T-helper 1 cell treated with Interleukin-12 subunit alpha and Interleukin-12 subunit beta and Interleukin-4 antibody, amounts not matched to agents 30 μg/mL and 1 μg/mL, for 36 hours (primary cell): ENCODE data around the gene ST3GAL3.

Source experiments
- H3K27ac Mint-ChIP-seq: one replicate; pipeline ENCODE4 v1.8.0; 2021; ENCODE audit warnings: mild to moderate bottlenecking, mixed read lengths
- H3K27me3 Mint-ChIP-seq: one replicate; pipeline ENCODE4 v1.8.0; 2021; ENCODE audit warnings: low read depth, mixed read lengths
- H3K36me3 Mint-ChIP-seq: one replicate; pipeline ENCODE4 v1.8.0; 2021; ENCODE audit warnings: low read depth, mixed read lengths
- H3K4me1 Mint-ChIP-seq: one replicate; pipeline ENCODE4 v1.8.0; 2021; ENCODE audit warnings: low read depth, mixed read lengths
- H3K4me3 Mint-ChIP-seq: one replicate; pipeline ENCODE4 v1.8.0; 2021; ENCODE audit warnings: mild to moderate bottlenecking, moderate library complexity, mixed read lengths
- H3K9me3 Mint-ChIP-seq: one replicate; pipeline ENCODE4 v1.8.0; 2021; ENCODE audit warnings: mixed read lengths

The ST3GAL3 gene

GRCh38 chr1:43844114-43844513 lies 136.8 kb downstream of the ST3GAL3 start:
- H3K4me1 Mint-ChIP-seq, result peaks cover 9% of the 10 kb centered on the region
- H3K27me3 Mint-ChIP-seq, result no peaks in the 10 kb centered on the region
- peaks cover 10% of the 10 kb centered on the region for H3K9me3 Mint-ChIP-seq
- peaks cover 19% of the 10 kb centered on the region for H3K36me3 Mint-ChIP-seq
- no peak overlapping the region for H3K4me3 Mint-ChIP-seq
- no peak overlapping the region for H3K27ac Mint-ChIP-seq

GRCh38 chr1:43847290-43847689 lies 140.0 kb downstream of the ST3GAL3 start:
- H3K36me3 Mint-ChIP-seq, result peaks cover 9% of the 10 kb centered on the region
- H3K9me3 Mint-ChIP-seq, result peaks cover 5% of the 10 kb centered on the region
- no peak overlapping the region for H3K4me3 Mint-ChIP-seq
- no peaks in the 10 kb centered on the region for H3K27me3 Mint-ChIP-seq
- no peak overlapping the region for H3K27ac Mint-ChIP-seq
- peaks cover 3% of the 10 kb centered on the region for H3K4me1 Mint-ChIP-seq

DNA sequence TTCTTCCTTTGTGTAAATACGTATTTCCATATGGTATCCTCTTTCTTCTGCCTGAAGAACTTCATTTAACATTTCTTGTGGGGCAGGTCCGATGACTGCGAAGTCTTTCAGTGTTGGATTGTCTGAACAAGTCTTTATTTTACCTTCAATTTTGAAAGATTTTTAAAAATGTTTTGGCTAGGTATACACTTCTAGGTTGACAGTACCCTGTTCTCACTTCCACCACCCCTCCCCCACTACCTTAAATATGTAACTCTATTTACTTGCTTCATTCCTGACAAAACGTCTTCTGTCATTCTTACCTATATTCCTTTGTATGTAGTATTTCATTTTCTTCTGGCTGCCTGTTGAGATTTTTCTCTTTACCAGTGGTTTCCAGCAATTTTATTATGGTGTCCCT lies 140.5 kb downstream of the ST3GAL3 start:
- peaks cover 6% of the 10 kb centered on the region for H3K36me3 Mint-ChIP-seq
- peaks cover 3% of the 10 kb centered on the region for H3K4me1 Mint-ChIP-seq
- H3K27me3 Mint-ChIP-seq, result no peaks in the 10 kb centered on the region
- peaks cover 3% of the 10 kb centered on the region for H3K9me3 Mint-ChIP-seq
- H3K4me3 Mint-ChIP-seq, result no peak overlapping the region
- H3K27ac Mint-ChIP-seq, result no peak overlapping the region

- H3K4me1 Mint-ChIP-seq, result peaks cover 3% of the 10 kb centered on the region
- no peak overlapping the region for H3K27ac Mint-ChIP-seq
- H3K9me3 Mint-ChIP-seq, result no peaks in the 10 kb centered on the region
- no peaks in the 10 kb centered on the region for H3K36me3 Mint-ChIP-seq
- no peaks in the 10 kb centered on the region for H3K27me3 Mint-ChIP-seq
- no peak overlapping the region for H3K4me3 Mint-ChIP-seq
These were observed 142.3 kb downstream of the ST3GAL3 start for GRCh38 chr1:43849670-43850069.

- Mint-ChIP-seq H3K36me3 (peaks cover 3% of the 10 kb centered on the region), H3K4me3 (no peak overlapping the region), H3K27ac (no peak overlapping the region), H3K4me1 (peaks cover 3% of the 10 kb centered on the region), H3K27me3 (no peaks in the 10 kb centered on the region), H3K9me3 (no peaks in the 10 kb centered on the region)
These were observed 143.4 kb downstream of the ST3GAL3 start for GRCh38 chr1:43850591-43851233.

DNA sequence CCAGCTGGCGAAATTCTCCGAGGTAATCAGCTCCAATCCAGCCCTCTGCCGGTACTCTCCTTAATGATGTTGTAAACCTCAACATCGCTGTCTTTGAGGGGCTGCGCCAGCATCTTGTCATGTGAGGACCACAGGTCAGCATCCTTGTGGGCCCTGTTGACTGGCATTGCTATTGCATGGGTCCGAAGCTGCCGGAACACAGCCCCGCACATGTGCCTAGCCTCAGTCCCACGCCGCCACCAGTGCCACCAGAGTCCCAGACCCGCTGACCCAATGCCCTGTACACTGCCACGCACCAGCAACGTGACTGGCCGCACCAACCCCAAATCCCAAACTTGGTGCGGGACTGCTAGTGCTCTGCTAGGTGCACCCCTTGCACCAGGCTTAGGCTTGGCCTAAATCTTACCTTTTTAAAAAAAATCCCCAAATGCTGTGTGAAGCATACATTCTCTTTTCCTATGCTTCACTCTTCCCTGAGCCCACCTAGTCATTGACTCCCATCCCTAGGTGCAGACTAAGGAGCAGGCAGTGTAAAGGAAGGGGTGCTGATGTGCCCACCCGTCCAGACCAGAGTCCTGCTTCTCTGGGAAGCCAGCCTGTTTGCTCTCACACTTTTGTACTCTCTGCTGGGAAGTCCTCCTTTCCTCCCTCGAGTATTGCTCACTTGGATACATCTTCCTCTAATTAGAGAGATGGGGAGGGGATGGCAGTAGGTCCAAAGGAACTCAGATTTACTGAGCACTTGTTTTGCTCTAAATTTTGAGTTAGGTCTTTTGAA lies 144.4 kb downstream of the ST3GAL3 start:
- peaks cover 3% of the 10 kb centered on the region for H3K4me1 Mint-ChIP-seq

GRCh38 chr1:43853161-43853921 lies 146.0 kb downstream of the ST3GAL3 start:
- Mint-ChIP-seq H3K27ac (no peak overlapping the region), H3K4me3 (no peak overlapping the region)

More for the DNA sequence above, 144.4 kb downstream of the ST3GAL3 start:
- H3K9me3 Mint-ChIP-seq, result no peaks in the 10 kb centered on the region
- H3K36me3 Mint-ChIP-seq, result peaks cover 6% of the 10 kb centered on the region
- H3K27ac Mint-ChIP-seq, result no peak overlapping the region
- H3K27me3 Mint-ChIP-seq, result no peaks in the 10 kb centered on the region
- H3K4me3 Mint-ChIP-seq, result no peak overlapping the region

GRCh38 chr1:43854473-43854872 lies 147.1 kb downstream of the ST3GAL3 start:
- Mint-ChIP-seq H3K4me1 (no peaks in the 10 kb centered on the region), H3K4me3 (no peak overlapping the region), H3K36me3 (peaks cover 7% of the 10 kb centered on the region), H3K27ac (no peak overlapping the region), H3K27me3 (no peaks in the 10 kb centered on the region), H3K9me3 (no peaks in the 10 kb centered on the region)

More at GRCh38 chr1:43853161-43853921, 146.0 kb downstream of the ST3GAL3 start:
- no peaks in the 10 kb centered on the region for H3K27me3 Mint-ChIP-seq
- peaks cover 7% of the 10 kb centered on the region for H3K36me3 Mint-ChIP-seq
- no peaks in the 10 kb centered on the region for H3K4me1 Mint-ChIP-seq
- no peaks in the 10 kb centered on the region for H3K9me3 Mint-ChIP-seq

DNA sequence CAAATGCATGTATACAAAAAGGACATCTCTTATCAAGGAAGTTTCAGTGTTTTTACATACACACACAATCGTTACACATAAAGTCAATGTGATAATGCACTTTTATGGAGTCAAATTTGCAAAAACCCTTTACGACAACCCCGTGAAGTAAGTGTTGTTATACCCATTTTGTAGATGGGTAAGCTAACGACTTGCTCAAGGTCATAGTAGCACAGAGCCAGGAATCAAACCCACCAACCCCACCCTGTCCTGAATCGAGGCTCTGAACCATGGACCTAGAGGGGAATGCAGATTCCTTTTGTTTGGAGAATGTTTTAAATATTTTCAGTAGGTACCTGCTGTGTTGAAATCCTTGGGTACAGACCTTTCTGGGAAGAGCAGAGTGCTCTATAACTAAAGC lies 148.9 kb downstream of the ST3GAL3 start:
- Mint-ChIP-seq H3K27ac (no peak overlapping the region), H3K9me3 (no peaks in the 10 kb centered on the region), H3K27me3 (no peaks in the 10 kb centered on the region), H3K36me3 (peaks cover 7% of the 10 kb centered on the region), H3K4me1 (no peaks in the 10 kb centered on the region), H3K4me3 (no peak overlapping the region)

DNA sequence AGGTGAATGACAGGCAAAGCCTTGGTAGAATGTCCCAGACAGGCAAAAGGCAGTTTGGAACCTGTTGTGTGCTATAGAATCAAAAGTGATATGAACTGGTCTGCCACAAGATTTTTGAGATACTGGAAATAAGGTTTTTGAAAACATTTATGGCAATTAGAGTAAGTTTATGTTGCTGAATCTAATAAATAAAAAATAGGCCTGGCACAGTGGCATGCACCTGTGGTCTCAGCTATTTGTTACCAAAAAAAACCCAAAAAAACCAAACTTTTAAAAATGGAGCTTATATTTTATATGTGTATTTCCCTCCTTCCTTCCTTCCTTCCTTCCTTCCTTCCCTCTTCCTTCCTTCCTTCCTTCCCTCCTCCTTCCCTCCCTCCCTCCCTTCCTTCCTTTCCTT lies 149.8 kb downstream of the ST3GAL3 start:
- no peaks in the 10 kb centered on the region for H3K27me3 Mint-ChIP-seq
- peaks cover 7% of the 10 kb centered on the region for H3K36me3 Mint-ChIP-seq
- H3K4me1 Mint-ChIP-seq, result no peaks in the 10 kb centered on the region
- no peaks in the 10 kb centered on the region for H3K9me3 Mint-ChIP-seq
- no peak overlapping the region for H3K4me3 Mint-ChIP-seq
- no peak overlapping the region for H3K27ac Mint-ChIP-seq

- Mint-ChIP-seq H3K36me3 (peaks cover 7% of the 10 kb centered on the region), H3K9me3 (no peaks in the 10 kb centered on the region), H3K27ac (no peak overlapping the region), H3K4me3 (no peak overlapping the region), H3K4me1 (no peaks in the 10 kb centered on the region), H3K27me3 (no peaks in the 10 kb centered on the region)
These were observed 151.0 kb downstream of the ST3GAL3 start for GRCh38 chr1:43858324-43858723.

DNA sequence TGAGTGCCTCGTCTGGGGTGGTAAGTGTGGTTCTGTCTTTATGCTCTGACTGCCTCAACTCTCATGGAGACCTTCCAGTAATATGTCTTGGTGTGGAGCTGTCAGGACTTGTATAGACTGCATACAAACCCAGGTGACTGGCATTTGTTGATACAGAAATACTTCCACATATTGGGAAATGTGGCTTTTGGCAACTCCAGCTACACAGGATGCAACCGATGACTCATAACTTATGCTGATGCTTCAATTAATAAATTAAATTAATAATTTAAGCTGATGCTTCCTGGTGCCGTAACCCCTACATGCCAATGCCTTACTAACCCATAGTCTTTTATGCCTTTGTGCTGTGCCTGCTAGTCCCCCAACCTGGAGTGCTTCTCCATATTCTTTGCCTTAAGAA lies 154.0 kb downstream of the ST3GAL3 start:
- H3K4me1 Mint-ChIP-seq, result peaks cover 15% of the 10 kb centered on the region
- peaks cover 7% of the 10 kb centered on the region for H3K36me3 Mint-ChIP-seq
- H3K4me3 Mint-ChIP-seq, result no peak overlapping the region
- no peak overlapping the region for H3K27ac Mint-ChIP-seq
- H3K9me3 Mint-ChIP-seq, result no peaks in the 10 kb centered on the region
- H3K27me3 Mint-ChIP-seq, result no peaks in the 10 kb centered on the region

DNA sequence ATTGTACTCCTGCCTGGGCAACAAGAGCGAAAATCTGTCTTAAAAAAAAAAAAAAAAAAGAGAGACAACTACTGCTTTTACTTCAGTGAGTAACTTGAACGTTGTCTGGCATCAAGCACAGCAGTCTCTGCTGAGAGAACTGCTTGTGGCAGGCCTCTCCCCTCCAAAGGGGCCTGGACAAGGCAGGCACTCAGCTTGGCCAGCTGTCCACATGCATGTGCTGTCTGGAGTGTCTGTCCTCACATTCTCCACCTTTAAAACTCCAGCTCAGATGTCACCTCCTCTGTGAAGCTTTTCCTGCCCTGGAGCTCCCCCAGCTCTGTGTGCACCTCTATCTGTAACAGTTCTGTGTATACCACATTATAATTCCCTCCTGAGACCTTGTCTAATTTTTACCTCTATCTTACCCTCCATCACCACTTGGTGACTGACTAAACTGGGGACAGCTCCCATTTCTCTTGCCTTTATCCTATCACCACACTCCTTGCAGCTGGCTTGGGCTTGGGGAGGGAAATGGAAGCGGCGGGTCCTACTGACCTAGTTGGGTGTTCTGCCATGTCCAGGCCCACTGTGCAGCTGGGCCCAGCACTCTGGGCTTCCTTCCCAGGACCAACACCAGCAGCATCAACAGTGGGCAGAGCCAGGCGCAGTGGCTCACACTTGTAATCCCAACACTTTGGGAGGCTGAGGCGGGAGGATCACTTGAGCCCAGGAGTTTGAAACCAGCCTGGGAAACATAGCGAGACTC lies 154.8 kb downstream of the ST3GAL3 start:
- no peaks in the 10 kb centered on the region for H3K27me3 Mint-ChIP-seq
- peaks cover 15% of the 10 kb centered on the region for H3K4me1 Mint-ChIP-seq
- no peak overlapping the region for H3K27ac Mint-ChIP-seq
- no peak overlapping the region for H3K4me3 Mint-ChIP-seq
- H3K9me3 Mint-ChIP-seq, result no peaks in the 10 kb centered on the region
- H3K36me3 Mint-ChIP-seq, result peaks cover 4% of the 10 kb centered on the region
